Uterus (tissue), 2 donors: Measurements from ENCODE around the gene SLC43A3.

Experiments used
- POLR2A ChIP-seq, 2 donors: fragments of 450-650 bp; IDR thresholded peaks; one replicate each; pipeline ENCODE4 v1.6.1; 2016; ENCODE audit warnings: antibody characterized with exemption in 2 of 2, mild to moderate bottlenecking in 1 of 2, moderate library complexity in 1 of 2
- TF ChIP-seq, protein P1 (sequence below), 4 experiments: fragments of 200-600 bp in 2 of 4; fragments of 450-650 bp in 2 of 4; sonication (generic) in 2 of 4; IDR thresholded peaks; one replicate each; pipeline ENCODE4 v1.5.1; 2016 to 2019; ENCODE audit warnings: antibody characterized with exemption in 4 of 4, mild to moderate bottlenecking in 2 of 4, moderate library complexity in 1 of 4

DNA sequence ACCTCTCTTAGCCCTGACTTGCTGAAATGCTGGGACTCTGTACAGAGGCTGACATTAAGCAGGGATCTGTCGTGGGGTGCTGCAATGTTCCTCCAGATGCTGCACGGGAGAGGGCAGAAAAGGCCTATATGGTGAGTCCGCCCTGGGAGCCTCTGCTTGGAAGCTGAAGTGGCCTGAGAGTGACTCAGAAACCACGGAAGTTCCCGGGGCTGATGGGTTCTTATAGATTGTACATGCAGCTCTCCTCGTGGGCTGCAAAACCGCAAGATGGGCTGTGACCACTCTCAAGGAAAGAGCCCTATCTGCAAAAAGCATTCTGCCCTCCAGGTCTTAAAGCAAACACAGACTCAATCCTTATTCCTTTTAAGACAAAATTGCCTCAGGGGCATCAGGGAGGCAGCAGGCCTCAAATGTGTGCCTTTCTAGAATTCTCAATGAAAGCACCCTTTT, 5.8 kb upstream of the SLC43A3 start:
- TF ChIP-seq, protein P1, sequence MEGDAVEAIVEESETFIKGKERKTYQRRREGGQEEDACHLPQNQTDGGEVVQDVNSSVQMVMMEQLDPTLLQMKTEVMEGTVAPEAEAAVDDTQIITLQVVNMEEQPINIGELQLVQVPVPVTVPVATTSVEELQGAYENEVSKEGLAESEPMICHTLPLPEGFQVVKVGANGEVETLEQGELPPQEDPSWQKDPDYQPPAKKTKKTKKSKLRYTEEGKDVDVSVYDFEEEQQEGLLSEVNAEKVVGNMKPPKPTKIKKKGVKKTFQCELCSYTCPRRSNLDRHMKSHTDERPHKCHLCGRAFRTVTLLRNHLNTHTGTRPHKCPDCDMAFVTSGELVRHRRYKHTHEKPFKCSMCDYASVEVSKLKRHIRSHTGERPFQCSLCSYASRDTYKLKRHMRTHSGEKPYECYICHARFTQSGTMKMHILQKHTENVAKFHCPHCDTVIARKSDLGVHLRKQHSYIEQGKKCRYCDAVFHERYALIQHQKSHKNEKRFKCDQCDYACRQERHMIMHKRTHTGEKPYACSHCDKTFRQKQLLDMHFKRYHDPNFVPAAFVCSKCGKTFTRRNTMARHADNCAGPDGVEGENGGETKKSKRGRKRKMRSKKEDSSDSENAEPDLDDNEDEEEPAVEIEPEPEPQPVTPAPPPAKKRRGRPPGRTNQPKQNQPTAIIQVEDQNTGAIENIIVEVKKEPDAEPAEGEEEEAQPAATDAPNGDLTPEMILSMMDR (IDR thresholded peaks at IDR 0.05) = no peak
- TF ChIP-seq POLR2A (IDR thresholded peaks at IDR 0.05) = no peak
